Uterus (tissue), 2 donors: Measurements from ENCODE around the gene ADH1B.

Experiments used
- POLR2A ChIP-seq, 2 donors: fragments of 450-650 bp; IDR thresholded peaks; one replicate each; pipeline ENCODE4 v1.6.1; 2016; ENCODE audit warnings: antibody characterized with exemption in 2 of 2, mild to moderate bottlenecking in 1 of 2, moderate library complexity in 1 of 2
- TF ChIP-seq, protein P1 (sequence below), 4 experiments: fragments of 200-600 bp in 2 of 4; fragments of 450-650 bp in 2 of 4; sonication (generic) in 2 of 4; IDR thresholded peaks; one replicate each; pipeline ENCODE4 v1.5.1; 2016 to 2019; ENCODE audit warnings: antibody characterized with exemption in 4 of 4, mild to moderate bottlenecking in 2 of 4, moderate library complexity in 1 of 4

GRCh38 chr4:99290848-99291786 is 30.1 kb downstream of the ADH1B start, which contains the start of gene ADH1A:
- TF ChIP-seq, protein P1, sequence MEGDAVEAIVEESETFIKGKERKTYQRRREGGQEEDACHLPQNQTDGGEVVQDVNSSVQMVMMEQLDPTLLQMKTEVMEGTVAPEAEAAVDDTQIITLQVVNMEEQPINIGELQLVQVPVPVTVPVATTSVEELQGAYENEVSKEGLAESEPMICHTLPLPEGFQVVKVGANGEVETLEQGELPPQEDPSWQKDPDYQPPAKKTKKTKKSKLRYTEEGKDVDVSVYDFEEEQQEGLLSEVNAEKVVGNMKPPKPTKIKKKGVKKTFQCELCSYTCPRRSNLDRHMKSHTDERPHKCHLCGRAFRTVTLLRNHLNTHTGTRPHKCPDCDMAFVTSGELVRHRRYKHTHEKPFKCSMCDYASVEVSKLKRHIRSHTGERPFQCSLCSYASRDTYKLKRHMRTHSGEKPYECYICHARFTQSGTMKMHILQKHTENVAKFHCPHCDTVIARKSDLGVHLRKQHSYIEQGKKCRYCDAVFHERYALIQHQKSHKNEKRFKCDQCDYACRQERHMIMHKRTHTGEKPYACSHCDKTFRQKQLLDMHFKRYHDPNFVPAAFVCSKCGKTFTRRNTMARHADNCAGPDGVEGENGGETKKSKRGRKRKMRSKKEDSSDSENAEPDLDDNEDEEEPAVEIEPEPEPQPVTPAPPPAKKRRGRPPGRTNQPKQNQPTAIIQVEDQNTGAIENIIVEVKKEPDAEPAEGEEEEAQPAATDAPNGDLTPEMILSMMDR (IDR thresholded peaks at IDR 0.05), result no peak
- TF ChIP-seq POLR2A (IDR thresholded peaks at IDR 0.05), result no peak
